Activated CD4-positive, alpha-beta T cell treated with anti-CD3 and anti-CD28 coated beads for 24 hours (primary cell): ENCODE measurements around the gene DIP2C.

ENCODE experiments used
- DNase-seq, 2 donors: peaks; one replicate each; pipeline ENCODE4 v3.0.0-alpha.2; 2020; ENCODE audit warnings: low read depth in 2 of 2

The DIP2C gene

GRCh38 chr10:239109-239508 is 450.4 kb downstream of the DIP2C start:
- no peak for DNase-seq

- DNase-seq = no peak
Measured at GRCh38 chr10:235915-236314, 453.6 kb downstream of the DIP2C start.

- DNase-seq = no peak
Measured at GRCh38 chr10:234708-235406, 454.6 kb downstream of the DIP2C start.

- no peak for DNase-seq
Measured at GRCh38 chr10:232878-233277, 456.6 kb downstream of the DIP2C start.

- DNase-seq = no peak
Measured at GRCh38 chr10:232061-232460, 457.4 kb downstream of the DIP2C start.

- no peak for DNase-seq
Measured at GRCh38 chr10:230758-231157, 458.7 kb downstream of the DIP2C start.

- no peak for DNase-seq
Measured at GRCh38 chr10:228366-228765, 461.1 kb downstream of the DIP2C start.

GRCh38 chr10:227014-227413 is 462.5 kb downstream of the DIP2C start:
- no peak for DNase-seq

- DNase-seq = no peak
Measured at GRCh38 chr10:226018-226417, 463.4 kb downstream of the DIP2C start.

- DNase-seq = no peak
Measured at GRCh38 chr10:224571-224970, 464.9 kb downstream of the DIP2C start.
